ENCODE measurements around the gene SAMM50.
"Not testable (repeated sequence)": the region's sequence is repeated elsewhere in the genome, so short reads cannot be mapped to it uniquely, and the experiment has no call there.

DNA sequence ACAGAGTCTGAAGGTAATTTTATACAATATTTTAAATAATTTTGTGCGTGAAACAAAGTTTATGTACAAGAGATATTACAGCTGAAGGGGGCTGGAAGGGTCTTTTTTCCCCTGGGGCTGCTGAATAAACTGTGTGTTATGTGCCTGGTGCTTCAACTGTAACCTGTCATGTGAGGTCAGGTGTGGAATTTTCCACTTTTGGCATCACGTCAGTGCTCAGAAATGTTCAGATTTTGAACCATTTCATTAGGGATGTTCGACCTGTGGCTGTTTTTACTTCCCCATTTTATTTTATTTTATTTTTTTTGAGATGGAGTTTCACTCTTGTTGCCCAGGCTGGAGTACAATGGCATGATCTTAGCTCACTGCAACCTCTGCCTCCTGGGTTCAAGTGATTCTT is 61.3 kb downstream of the SAMM50 start:
- TF ChIP-seq POLR2A (IDR thresholded peaks at IDR 0.05; ENCODE audit: low read depth), result not testable (repeated sequence)
- TF ChIP-seq, protein P1, sequence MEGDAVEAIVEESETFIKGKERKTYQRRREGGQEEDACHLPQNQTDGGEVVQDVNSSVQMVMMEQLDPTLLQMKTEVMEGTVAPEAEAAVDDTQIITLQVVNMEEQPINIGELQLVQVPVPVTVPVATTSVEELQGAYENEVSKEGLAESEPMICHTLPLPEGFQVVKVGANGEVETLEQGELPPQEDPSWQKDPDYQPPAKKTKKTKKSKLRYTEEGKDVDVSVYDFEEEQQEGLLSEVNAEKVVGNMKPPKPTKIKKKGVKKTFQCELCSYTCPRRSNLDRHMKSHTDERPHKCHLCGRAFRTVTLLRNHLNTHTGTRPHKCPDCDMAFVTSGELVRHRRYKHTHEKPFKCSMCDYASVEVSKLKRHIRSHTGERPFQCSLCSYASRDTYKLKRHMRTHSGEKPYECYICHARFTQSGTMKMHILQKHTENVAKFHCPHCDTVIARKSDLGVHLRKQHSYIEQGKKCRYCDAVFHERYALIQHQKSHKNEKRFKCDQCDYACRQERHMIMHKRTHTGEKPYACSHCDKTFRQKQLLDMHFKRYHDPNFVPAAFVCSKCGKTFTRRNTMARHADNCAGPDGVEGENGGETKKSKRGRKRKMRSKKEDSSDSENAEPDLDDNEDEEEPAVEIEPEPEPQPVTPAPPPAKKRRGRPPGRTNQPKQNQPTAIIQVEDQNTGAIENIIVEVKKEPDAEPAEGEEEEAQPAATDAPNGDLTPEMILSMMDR (IDR thresholded peaks at IDR 0.05), result not testable (repeated sequence)

All from esophagus muscularis mucosa (tissue), 3 donors.